ENCODE results near the gene CFAP410.
"Not testable (repeated sequence)": the region's sequence is repeated elsewhere in the genome, so short reads cannot be mapped to it uniquely, and the experiment has no call there.

Gene CFAP410

DNA sequence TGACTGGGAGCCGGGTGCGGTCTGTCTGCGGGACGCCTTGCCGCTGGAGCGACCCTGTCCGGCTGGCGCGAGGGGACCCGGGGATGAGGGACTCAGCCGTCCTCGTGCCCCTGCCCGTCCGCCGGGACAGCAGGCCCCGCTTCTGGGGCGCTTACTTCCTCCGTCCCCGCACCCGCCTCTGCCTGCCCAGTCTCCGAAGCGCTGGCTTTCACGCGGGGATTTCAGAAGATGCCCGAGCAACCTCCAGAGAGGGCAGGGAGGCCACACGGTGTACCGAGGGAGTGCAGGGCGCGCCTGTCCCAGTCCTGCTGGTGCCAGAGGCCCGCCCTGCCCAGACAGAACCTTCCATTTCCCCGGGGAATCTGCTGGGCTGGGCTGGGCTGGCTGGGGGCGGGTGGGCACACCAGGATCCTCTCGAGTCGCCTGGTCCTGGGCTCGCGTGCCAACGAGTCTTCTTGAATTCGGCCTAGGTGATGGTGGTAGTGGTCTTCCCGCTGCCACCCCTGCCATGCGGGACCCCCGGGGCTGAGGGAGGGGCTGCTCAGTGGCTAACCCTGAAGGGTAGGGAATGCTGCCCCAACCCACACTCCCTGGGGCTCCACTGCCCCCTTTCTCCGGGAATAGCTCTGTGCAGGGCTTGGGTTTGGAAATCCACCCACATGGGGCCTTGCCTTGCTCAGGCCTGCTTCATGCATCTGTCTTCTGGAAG, 11.7 kb upstream of the CFAP410 start:
- no peak for DNase-seq (ENCODE audit: low read depth)

DNA sequence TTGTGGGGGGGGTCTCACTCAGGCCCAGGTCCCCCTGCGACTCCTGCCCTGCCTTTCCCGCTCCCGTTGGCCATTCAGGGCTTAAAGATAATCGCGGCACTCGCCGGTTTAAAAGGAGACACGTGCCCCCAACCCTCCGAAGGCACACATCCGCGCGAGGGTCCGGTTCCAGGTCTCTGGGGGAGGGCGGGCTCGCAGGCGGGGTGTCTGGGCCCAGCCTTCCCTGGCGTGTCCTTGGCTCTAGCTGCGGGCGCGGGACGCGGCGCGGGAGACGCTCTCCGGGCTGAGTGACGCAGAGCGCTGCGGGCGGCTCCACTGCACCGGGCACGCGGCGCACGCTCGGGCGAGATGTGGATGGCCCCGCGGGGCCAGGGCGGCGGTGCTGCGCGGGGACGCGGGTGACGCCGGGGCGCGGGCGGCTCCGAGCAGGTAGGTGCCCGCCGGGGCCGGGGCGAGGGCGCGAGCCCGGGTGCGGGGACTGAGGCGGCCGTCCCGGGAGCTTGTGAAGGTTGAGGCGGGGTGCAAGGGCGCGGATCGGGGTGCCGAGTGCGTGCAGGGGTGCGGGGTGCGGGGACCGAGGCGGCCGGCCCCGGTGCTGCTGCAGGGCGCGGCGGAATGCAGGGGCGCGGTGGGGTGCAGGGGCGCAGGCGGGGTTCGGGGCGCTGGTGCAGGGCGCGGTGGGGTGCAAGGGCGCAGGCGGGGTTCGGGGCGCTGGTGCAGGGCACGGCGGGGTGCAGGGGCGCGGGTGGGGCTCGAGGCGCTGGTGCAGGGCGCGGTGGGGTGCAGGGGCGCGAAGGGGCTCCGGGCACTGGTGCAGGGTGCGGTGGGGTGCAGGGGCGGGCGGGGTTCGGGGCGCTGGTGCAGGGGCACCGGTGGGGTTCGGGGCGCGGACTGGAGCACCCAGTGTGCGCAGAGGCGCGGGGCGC, 10.9 kb upstream of the CFAP410 start:
- no peak for DNase-seq (ENCODE audit: low read depth)

DNA sequence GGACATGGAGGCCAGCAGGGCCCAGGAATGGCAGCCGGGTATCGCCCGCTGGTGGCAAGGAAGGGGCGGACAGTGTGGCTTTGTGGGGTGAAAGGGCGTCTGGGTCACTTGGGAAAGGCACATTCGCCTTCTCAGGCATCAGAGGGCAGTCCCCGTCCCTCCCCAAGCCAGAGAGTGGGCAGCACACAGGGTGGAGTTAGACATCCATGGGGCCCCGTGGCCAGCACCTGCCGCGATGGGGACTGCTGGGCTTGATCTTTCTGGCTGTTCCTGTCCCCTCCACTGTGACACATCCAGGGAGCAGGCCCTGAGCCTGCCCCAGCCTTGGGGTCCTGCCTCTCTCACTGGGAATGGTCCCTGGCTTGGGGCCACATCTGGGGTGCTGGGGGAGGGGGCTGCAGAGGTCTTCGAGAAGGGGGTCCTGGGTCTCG, 10.2 kb upstream of the CFAP410 start:
- no peak for DNase-seq (ENCODE audit: low read depth)

DNA sequence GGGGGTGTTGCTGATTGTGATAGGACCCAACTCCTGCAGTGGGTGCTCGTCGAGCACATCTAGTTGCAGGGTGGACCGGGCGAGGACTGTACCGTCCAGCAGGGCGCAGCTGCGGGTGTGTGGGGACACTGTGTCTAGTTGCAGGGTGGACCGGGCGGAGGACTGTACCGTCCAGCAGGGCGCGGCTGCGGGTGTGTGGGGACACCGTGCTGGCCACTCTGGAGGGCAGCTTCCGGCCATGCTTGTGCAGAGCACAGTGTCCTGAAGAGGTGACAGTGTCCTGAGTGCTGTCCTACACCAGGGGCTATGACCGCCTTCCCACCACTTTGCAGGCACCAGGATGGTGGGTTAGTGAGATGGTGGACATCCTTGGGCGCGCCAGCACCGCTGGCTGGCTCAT, 9.7 kb upstream of the CFAP410 start:
- DNase-seq (ENCODE audit: low read depth), result no peak

DNA sequence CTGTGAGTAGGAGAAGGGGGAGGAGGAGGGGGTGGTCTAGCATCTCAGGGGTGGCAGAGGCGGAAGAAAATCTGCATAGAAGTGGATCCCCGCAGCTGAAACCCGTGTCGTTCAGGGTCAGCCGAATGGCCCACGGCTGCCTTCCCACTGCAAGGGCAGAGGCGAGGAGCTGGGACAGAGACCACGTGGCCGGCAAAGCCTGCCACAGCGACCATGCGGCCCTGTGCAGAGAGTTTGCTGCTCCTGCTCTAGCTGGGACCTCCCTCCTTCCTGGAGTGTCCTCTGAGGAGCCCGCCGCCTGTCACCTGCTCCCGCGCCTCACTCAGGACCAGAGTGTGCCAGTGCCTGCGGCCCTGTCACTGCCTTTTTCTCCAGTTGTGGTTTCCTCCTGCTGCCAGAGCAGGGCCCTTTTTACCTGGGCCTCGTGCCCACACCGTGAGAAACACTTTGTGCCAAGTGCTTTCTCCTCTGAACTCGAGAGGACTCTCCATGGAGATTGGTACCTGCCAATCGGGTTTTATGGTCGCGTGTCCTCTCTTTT, 8.8 kb upstream of the CFAP410 start:
- DNase-seq (ENCODE audit: low read depth), result no peak

DNA sequence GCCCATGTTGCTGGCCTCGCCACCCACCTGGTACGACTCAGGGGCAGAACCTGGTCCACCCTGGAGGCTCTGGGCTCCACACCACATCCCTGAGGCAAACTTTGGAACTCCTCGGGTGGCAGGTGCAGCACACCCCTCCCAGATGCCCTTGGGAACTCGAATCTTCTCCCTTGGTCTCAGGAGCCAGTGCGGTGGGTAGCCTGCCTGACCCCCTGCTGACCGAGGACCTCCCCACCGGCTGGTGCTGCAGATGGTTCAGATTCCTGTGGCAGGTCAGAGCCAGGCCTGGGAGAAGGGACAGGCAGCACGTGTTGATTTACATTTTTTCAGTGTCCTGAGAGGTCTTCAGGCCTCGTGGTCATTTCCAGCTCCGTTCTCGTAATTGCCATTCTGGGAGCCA, 6.3 kb upstream of the CFAP410 start:
- no peak for DNase-seq (ENCODE audit: low read depth)

DNA sequence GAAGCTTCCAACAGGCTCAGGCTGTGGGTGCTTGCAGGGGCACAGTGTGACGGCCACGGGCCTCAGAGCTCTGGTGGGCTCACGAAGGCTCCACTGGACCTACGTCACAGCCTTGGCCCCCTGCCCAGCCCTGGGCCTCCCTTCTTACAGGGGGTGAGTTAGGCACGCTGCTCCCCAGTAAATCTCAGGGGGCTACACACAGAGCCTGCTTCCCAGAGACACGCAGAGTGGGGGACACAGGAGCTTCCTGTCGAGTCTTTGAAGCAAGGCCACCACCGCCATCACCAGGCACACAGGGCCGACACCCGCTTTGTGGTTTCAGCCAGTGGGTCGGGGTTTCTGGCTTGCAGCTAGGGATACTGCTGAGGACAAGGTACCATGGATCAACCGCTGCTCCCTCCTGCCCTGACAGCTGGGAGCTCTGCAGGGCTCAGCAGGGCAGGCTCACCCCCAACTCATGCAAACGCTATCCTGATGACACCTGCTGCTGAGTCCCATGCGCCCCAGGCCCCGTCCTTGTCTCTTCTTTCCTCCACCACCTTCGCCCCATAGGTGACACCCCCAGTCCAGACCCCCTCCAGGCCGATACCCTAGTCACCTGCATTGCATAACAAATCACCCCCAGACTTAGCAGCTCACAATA, 5.5 kb upstream of the CFAP410 start:
- no peak for DNase-seq (ENCODE audit: low read depth)

DNA sequence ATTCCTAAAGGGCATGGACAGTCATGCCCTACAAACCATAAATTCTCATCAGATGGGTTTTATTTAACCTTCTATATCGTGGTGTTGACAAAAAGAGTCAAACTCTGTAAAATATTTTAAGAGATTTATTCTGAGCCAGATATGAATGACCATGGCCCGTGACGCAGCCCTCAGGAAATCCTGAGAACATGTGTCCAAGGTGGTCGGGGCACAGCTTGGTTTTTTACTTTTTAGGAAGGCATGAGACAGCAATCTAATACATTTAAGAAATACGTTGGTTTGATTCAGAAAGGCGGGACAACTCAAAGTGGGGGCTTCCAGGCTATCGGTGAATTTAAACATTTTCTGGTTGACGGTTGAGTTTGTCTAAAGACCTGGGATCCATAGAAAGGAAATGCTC, 3.8 kb upstream of the CFAP410 start:
- not testable (repeated sequence) for DNase-seq (ENCODE audit: low read depth)

DNA sequence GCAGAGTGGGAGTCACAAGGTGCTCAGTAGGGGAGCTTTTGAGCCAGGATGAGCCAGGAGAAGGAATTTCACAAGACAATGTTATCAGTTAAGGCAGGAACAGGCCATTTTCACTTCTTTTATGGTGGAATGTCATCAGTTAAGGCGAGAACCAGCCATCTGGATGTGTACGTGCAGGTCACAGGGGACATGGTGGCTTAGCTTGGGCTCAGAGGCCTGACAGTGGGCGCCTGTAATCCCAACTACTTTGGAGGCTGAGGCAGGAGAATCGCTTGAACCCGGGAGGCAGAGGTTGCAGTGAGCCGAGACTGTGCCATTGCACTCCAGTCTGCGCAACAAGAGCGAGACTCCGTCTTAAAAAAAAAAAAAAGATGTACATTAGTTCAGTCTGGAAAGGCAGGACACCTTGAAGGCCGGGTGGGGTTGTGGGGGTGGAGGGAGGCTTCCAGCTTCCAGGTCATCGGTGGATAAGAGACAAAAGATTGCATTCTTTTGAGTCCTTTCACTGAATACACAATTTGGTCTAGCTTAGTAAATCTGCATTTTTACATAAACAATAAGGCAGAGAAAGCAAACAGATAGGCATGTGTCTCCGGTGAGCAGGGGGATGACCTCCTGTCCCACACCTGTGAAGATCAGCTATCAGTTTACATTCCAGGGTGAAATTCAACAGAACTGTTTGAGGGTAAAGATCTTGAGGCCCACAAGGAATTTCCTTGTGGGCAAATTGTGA, 2.7 kb upstream of the CFAP410 start:
- not testable (repeated sequence) for DNase-seq (ENCODE audit: low read depth)

DNA sequence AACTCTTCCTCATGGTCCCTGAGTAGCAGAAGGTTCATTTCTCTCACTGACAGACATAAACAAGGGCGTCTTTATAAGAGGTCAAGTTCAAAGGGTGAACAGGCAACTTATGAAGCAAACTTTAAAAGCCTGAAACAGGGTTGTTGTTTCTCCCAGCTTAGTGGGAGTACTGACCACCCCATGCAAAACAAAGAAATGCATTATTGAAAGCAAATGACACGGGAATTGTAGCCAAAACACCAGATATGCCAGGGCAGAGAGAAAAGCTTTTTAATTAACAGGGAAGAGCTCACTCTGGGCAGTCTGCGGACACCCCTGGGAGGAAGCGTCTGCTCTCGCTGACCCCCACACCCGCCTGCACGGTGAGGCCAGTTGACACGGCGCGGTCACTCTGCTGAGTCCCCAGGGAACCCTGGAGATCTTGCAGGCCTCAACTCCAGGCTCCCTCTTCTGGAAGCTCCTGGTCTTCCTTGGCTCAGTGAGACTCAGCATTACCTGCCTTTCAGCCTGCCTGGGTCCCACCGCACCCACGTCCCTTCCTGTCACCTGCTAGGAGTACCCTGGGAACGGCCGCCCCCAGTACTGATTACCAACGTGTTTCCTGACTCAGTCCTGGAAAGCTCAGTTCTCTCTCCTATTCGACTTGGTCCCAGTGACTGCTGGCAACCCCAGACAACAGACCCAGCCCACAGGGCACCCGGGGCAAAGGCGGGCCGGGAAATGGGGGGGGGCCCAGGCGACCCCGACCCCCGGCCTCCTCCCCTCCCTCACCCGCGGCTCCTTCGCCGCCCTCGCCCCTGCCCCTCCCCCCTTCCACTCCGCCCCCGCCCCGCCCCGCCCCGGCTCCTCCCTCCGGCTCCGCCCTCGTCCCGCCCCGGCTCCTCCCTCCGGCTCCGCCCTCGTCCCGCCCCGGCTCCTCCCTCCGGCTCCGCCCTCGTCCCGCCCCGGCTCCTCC, 972 bp downstream of the CFAP410 start:
- DNase-seq (ENCODE audit: low read depth), result no peak

DNA sequence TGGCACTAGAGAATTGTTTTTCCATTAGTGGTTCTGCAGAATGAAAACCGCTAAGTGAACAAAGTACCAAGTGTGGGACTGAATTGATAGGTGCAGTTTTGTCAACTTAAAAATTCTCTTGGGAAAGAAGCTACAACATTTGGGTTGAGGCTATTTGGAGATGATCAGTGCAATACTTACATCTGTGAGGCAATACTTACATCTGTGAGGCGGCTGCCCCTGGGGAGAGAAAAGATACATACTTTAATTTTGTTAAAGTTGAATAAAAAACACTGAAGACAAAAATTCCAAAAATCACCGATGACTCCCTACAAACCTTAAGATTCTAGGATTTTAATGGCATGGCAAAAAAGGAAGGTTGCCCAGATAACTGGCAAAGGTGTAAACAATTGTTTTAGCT, 1.7 kb downstream of the CFAP410 start:
- no peak for DNase-seq (ENCODE audit: low read depth)

DNA sequence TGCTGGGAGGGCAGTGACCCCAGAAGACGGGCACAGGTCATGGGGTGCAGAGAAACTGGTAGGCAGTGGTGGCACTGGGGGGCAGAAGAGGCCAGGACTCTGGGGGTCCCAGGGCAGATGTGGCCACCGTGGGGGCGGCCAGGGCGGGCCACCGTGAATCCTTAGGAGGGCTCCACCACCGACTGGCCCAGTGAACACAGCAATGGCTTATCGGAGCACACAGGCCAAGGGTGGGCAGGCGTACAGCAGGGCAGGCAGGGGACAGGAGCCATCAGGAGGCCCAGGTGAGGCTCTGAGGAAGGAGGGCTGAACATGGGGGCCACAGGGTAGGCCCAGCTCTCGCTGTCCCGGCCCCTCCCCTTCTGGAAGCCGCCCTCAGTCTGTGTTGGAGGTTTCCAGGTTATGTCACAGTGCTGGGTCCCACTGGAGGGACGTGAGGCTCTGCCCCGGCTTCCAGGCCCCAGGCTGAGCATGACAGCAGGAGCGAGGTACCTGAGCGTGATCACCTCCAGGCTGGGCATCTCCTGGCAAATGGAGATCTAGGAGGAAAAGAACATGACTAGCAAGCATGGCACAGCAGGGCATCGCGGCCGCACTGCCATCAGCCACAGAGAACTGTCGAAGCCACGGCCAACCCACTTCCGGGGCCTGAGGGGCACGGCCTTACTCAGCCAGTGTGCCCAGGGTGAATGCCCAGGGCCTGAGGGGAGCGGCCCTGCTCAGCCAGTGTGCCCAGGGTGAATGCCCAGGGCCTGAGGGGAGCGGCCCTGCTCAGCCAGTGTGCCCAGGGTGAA, 3.7 kb downstream of the CFAP410 start:
- DNase-seq (ENCODE audit: low read depth), result no peak

DNA sequence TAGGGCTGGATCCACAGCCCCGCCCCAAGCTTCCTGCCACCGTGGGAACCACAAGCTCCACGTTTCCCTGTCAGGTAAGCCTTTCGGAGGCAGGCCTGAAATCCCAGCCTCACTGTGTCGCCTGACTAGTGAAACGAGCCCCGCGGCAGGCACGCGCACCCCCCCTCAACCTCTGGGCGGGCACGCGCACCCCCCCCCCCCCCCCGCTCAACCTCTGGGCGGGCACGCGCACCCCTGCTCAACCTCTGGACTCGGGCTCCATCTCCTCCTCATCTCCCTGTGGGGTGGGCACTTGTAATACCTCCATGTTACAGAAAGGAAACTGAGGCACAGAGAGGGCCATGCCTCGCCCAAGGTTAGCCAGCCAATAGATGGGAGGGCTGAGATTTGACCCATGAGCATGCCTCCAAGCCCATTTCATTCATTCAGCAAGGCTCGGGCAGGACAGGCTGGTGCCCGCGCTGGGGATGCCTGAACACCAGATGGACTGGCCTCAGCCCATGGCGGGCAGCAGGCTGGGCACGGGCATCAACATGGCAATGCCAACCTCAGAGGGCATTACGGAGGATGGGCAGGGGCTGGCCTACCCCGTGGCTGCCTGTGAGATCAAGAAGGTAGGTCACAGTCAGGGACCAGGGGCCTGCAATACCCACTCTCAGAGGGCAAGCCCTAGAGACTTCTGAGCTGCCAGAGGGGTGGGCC, 4.7 kb downstream of the CFAP410 start:
- no peak for DNase-seq (ENCODE audit: low read depth)

DNA sequence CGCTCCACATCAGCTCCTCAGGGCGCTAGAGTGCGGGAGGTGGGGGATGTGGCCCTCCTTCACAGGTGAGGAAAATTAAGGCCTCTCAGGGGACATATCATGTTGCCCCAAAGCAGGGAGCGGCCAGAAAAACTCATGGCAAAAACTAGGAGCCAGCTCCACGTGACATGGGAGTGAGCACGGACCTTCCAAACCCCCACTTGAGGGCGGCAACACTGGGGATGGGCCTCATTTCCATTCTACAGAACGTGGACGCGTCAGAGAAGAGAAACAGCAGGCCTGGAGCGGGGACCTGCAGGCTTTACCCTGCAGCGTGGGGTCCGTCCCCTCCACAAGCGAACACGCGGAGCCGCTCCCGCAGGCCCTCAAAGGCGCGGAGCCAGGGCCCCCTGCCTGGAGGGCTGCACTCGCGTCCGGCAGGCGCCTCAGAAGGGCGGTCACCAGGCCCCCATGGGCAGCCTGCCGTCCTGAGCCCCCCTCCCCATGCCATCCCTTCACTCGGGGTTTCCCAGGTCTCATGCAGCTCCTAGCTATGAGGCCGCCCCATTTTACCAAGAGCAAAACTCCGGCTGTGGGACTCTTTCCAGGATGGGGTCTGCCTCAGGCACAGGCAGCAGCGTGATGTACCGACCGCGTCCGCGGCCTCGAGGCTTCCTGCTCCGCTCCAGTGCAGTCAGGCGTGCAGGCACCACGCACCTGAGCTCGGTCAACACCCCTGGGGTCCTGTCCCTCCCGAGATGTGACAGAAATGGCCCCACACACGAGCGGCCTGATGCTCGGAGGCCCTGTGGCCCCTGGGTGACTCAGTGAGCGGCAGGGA, 5.5 kb downstream of the CFAP410 start:
- no peak for DNase-seq (ENCODE audit: low read depth)

DNA sequence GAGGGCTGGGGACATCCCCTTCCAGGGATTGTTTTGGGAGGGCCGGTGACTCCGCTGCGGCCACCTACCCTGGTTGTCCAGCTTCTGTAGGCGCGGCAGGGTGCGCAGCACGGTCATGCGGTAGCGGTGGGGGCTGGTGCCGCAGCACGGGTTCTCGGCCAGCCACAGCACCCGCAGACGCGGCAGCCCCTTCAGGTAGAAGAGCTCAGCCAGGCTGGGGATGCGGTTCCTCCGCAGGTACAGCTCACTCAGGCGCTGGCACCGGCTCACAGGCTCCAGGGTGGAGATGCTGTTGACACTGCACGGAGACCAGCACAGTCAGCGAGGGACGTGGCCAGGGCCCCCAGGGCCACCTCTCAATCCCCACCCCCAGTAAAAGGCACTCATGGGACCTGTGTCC, 6.2 kb downstream of the CFAP410 start:
- no peak for DNase-seq (ENCODE audit: low read depth)

DNA sequence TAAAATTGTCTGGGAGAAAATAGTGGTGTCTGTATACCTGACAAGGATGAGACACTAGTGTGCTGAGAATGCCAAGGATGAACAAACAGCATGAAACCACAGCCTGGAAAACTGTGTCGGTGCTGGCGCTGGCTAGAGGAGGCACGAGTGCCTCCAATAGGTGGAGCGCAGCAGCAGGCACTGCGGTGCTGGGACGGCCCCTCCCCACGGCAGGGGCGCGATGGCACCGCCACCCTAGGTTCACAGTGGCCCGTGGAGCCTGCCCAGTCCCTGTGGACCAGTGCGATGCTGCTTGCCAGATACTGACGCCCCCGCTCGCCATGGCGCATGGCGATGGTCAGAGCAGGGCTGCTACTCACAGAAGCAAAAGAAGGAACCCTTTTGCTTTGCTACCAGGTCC, 6.8 kb downstream of the CFAP410 start:
- DNase-seq (ENCODE audit: low read depth), result no peak

DNA sequence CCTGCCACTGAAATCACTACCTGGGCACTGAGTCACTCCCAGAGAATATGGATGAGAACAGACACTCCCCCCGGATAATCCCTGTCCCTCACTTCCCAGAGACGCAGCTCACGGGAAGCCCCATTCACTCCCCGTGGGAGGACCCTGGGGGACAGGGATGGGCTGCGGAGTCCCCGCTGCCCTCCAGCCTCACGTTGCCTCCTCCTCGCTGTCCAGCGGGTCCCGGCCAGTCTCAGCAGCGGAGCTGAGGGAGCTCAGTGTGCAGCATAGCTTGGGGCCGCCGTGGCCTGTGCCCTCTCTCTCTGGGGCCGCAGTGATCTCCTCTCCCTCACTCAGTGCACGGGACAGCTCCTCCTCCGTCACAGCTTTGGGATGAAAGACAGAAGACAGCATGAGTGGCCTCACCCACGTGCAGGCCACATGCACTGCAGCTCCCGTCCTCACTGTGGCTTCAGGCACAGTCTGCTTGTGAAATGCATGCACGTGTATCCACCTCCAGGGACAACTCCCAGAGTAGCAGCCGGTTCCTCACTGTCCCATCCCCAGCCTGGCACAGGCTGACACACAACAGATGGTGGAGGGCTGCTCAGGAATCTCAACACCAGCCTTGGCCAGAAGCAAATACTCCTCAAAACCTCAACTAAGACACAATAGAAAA, 7.4 kb downstream of the CFAP410 start:
- no peak for DNase-seq (ENCODE audit: low read depth)

DNA sequence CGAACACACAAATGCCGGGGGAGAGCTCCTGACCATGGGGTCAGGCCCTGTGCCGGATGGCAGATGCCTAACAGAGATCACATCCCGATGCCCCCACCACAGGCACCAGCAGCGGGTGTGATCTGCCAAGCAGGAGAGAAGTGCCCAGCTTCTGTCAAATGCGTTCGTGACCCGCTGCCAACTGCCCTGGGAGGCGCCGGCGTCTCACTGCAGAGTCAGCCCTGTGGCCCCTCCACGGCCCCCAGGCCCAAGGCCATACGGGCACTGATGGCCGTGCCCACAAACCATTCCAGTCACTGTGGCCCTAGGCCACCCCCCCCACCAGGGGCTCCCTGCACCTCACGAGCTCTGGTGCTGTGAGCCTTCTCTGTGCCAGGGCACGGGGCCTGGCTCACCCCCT, 8.0 kb downstream of the CFAP410 start:
- no peak for DNase-seq (ENCODE audit: low read depth)
